ENCODE data around the gene NPHP1. TPM values are rescaled to one million over a fixed set of nuclear protein-coding genes. Genes with fewer than 3 reads are reported as not detected.
A peak's percentile ranks its signal among the peaks of the same experiment; 100 is the strongest.

NPHP1 gene
- total and polyA plus RNA-seq, 2 of the 4 experiments (the other 2 are of a cell fraction): 1.8 to 2.5 TPM

DNA sequence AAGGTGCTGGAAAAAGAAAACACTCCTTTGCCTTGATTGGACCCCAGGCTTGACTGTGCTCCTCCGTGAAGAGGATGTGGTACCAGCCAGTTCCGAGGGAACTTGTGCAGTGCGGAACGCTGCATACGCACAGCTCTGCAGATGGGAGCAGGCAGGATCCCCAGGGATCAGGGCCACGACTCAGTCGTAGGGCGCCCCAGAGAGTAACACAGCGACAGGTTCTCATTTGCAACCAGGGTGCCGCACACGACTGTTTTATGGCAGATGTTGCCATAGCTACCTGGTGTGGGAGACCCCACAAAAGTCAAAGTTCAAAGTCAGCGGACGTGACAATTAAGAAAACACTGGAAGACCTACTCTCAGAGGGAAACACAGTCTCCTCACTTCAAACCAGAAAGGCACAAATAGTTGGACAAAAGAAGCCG, 90.0 kb downstream of the NPHP1 start:
- Histone ChIP-seq H2BK5ac (ENCODE audit: low read depth, low read length, poor library complexity, severe bottlenecking) (no peak overlapping the region), H2BK15ac (ENCODE audit: low read depth, low read length) (no peak overlapping the region), H4K5ac (ENCODE audit: low read depth, low read length) (no peak overlapping the region), H3K23ac (ENCODE audit: low read depth, low read length) (no peak overlapping the region), H3K36me3 (ENCODE audit: control insufficient read depth, insufficient read depth, low read length) (no peaks in the 10 kb centered on the region), H2BK20ac (ENCODE audit: low read depth, low read length) (no peak overlapping the region), H2BK120ac (ENCODE audit: low read depth, low read length) (no peak overlapping the region), H2AFZ (replicated peaks; ENCODE audit: low read length, poor library complexity) (no peak overlapping the region), H3K4me3 (ENCODE audit: insufficient read depth, low read depth, low read length) (no peak overlapping the region), H2AK5ac (ENCODE audit: low read depth, low read length) (no peak overlapping the region), H3K27ac (ENCODE audit: insufficient read depth, low read length) (no peak overlapping the region), H3K4me1 (ENCODE audit: control insufficient read depth, insufficient read depth, low read length) (no peaks in the 10 kb centered on the region), H3K4me2 (ENCODE audit: low read depth, low read length) (no peak overlapping the region), H4K91ac (ENCODE audit: insufficient read depth, low read depth, low read length) (no peak overlapping the region), H3K9me3 (ENCODE audit: control insufficient read depth, insufficient read depth, low read length) (no peaks in the 10 kb centered on the region), H4K8ac (ENCODE audit: low read depth in 2 of 2, low read length in 2 of 2) (no peak overlapping the region), H3K27me3 (ENCODE audit: control insufficient read depth, insufficient read depth, low read length) (peaks cover 12% of the 10 kb centered on the region), H2AK9ac (replicated peaks; ENCODE audit: low read depth, low read length, poor library complexity) (peak overlapping the region; percentile 1), H3K56ac (ENCODE audit: extremely low read depth, insufficient read depth, low read length) (no peak overlapping the region), H3K9ac (ENCODE audit: low read depth, low read length) (no peak overlapping the region), H3K79me1 (ENCODE audit: low read depth in 1 of 2, low read length in 2 of 2) (no peaks in the 10 kb centered on the region), H3K14ac (replicated peaks; ENCODE audit: low read depth, low read length) (no peak overlapping the region), H3K4ac (ENCODE audit: low read depth, low read length) (no peak overlapping the region), H4K20me1 (ENCODE audit: insufficient read depth, low read length) (no peaks in the 10 kb centered on the region), H3K18ac (ENCODE audit: low read depth, low read length) (no peak overlapping the region), H3K9me1 (ENCODE audit: insufficient read depth, low read length) (no peaks in the 10 kb centered on the region)
- TF ChIP-seq BHLHE40 (IDR thresholded peaks at IDR 0.05; ENCODE audit: low read depth, low read length) (no peak), NFE2L2 (IDR thresholded peaks at IDR 0.05; ENCODE audit: low read depth, low read length) (no peak), MAZ (IDR thresholded peaks at IDR 0.05; ENCODE audit: borderline replicate concordance, low read depth, low read length) (no peak)
- TF ChIP-seq, protein P1, sequence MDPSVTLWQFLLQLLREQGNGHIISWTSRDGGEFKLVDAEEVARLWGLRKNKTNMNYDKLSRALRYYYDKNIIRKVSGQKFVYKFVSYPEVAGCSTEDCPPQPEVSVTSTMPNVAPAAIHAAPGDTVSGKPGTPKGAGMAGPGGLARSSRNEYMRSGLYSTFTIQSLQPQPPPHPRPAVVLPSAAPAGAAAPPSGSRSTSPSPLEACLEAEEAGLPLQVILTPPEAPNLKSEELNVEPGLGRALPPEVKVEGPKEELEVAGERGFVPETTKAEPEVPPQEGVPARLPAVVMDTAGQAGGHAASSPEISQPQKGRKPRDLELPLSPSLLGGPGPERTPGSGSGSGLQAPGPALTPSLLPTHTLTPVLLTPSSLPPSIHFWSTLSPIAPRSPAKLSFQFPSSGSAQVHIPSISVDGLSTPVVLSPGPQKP (IDR thresholded peaks at IDR 0.05; ENCODE audit: borderline replicate concordance, low read depth, low read length): no peak
- TF ChIP-seq, protein P2, sequence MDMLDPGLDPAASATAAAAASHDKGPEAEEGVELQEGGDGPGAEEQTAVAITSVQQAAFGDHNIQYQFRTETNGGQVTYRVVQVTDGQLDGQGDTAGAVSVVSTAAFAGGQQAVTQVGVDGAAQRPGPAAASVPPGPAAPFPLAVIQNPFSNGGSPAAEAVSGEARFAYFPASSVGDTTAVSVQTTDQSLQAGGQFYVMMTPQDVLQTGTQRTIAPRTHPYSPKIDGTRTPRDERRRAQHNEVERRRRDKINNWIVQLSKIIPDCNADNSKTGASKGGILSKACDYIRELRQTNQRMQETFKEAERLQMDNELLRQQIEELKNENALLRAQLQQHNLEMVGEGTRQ (IDR thresholded peaks at IDR 0.05; ENCODE audit: low read depth, low read length): no peak
- ATAC-seq (ENCODE audit: low read depth) (no peak), DNase-seq (no peak)
- POLR2A ChIA-PET (ENCODE audit: unreplicated experiment): interaction anchor here (0.6 kb wide), 1 partner anchor 10 kb away, joined by 4 read pairs; no protein-coding TSS in a partner anchor
- CTCF ChIA-PET: no interaction called here
- intact Hi-C loops (cut with micrococcal nuclease): loop anchor here (5.0 kb wide), 1 partner anchor 37 kb away; no protein-coding TSS in a partner anchor
- BruUV-seq (replicated peaks): no TSS peak
- WGBS, 2 experiments (ENCODE audit: extremely low coverage in 2 of 2, insufficient read length in 1 of 2): 93% methylated on average over 9 of the region's 14 CpGs; no CpG with 5 or more reads in 1 of the 2 experiments
- in situ Hi-C loops (cut with MboI; ENCODE audit: low sequenced_read_pairs): no loop called here
- dilution Hi-C loops (cut with HindIII; ENCODE audit: low sequenced_read_pairs, unreplicated experiment): no loop called here
